PC-9 (cell line): ENCODE data around the gene ABCB1.

Source experiments
- CTCF ChIP-seq: fragments of 200-600 bp; sonication (generic); conservative IDR thresholded peaks from 2 replicates; pipeline ENCODE4 v1.6.1; 2017; ENCODE audit warnings: mixed run types, antibody characterized with exemption, mild to moderate bottlenecking, moderate library complexity
- EZH2 ChIP-seq: fragments of 200-600 bp; sonication (generic); IDR thresholded peaks from 2 replicates; pipeline ENCODE4 v1.8.0; 2017; ENCODE audit warnings: antibody characterized with exemption, low read depth

GRCh38 chr7:87567052-87567451 lies 33.6 kb downstream of the ABCB1 start:
- TF ChIP-seq CTCF = no peak
- TF ChIP-seq EZH2 = no peak
